LHCN-M2 (cell line): ENCODE results near the gene ANKRD7. TPM values are rescaled to one million over a fixed set of nuclear protein-coding genes. Genes with fewer than 3 reads are reported as not detected.
"Not testable (repeated sequence)": the region's sequence is repeated elsewhere in the genome, so short reads cannot be mapped to it uniquely, and the experiment has no call there.

ENCODE experiments used
- DNase-seq: peaks from one replicate; pipeline ENCODE4 v3.0.0-alpha.2; 2012; ENCODE audit warnings: low read depth
- total RNA-seq: library from RNA; depleted of rRNA; stranded (reverse); fragments of >200 nt; gene quantifications from 2 replicates; pipeline ENCODE4 v1.2.3, GENCODE V29; 2014; rRNA removed

Gene ANKRD7
- total RNA-seq, 1 experiment from 2014 or later = 3.6 TPM

DNA sequence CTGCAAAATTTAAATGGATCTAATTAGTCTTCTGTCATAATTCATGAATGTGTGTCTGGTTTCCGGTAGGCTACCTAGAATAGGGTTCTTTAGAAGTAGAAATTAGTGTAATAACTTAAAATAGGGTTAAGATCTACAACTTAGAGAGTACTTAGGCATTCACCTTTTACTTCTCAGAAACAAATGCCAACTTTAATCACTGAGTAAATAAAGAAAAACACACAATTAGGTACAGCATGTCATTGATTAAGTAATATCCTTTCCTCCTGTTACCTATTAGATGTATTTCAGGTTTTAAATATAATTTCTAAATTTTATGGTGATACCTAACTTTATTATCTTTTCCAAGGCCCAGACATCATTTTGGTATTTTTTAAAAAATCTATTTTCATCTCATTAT, 9.3 kb downstream of the ANKRD7 start:
- no peak for DNase-seq

DNA sequence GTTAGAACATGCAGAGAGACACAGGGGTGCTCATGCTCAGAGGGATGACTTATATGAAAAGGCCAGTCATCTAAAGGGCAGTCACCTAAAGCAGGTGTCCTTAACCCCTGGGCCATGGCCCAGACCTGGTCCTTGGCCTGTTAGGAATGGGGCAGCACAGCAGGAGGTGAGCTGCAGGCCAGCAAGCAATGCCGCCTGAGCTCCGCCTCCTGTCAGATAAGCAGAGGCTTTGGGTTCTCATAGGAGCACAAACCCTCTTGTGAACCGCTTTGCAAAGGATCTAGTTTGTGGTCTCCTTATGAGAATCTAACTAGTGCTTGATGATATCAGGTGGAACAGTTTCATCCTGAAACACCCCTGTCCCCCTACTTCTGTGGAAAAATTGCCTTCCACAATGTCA, 14.5 kb downstream of the ANKRD7 start:
- no peak for DNase-seq

DNA sequence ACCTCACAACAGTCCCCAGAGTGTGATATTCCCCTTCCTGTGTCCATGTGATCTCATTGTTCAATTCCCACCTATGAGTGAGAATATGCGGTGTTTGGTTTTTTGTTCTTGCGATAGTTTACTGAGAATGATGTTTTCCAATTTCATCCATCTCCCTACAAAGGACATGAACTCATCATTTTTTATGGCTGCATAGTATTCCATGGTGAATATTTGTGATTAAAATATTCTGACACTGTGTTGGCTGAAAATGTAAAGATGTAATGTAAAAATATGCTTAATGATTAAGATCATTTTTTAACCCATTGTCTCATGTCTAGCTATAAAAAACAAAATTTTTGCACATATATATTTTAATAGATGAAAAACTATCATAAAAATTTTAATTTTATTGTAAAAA, 15.8 kb downstream of the ANKRD7 start:
- not testable (repeated sequence) for DNase-seq

DNA sequence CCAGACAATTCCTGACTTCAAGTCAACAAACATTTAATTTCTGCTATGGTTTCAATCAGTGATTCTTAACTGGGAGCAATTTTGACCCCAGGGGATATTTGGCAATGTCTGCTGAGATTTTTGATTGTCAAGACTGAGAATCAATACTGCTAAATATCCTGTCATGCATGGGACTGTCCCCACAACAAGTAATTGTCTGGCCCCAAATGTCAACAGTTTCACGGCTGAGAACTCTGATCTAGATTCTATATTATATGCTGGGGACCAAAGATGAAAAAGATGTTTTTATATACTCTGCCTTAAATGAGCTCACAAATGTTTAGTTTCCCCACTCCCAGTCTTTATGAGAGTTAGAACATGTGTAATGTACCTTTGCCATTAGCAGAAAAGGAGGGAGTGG, 19.2 kb downstream of the ANKRD7 start:
- DNase-seq = no peak

DNA sequence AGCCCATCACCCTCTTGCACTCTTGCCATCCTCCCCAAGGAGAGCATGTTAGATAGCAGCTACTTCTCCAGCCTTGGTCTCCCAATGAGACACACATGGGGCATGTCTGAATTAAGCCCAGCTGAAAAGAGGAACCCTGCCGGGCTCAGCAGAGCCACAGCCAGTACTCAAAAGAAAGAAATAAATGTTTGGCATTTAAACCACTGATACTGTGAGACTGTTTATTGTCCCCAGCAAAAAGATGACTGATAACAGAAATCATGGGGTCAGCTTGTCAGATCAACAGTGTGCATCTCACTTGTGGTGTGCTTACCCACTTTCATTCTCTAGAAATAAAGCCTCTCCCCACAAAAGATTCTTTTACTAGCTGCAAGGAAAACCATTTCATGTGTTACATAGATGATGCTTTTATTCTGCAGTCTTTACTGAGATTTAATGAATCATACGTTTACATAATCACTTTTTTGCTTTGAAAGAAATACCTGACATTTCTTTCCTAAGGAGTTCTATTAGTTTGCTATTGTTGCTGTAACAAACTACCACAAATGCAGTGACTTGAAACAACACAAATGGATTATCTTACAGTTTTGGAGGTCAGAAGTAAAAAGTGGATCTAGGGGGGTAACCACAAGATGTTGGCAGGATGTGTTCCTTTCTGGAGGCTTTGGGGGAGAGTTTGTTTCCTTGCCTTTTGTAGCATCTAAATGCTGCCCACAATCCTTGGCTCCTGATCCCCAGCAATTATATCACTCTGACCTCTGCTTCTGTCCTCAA, 20.9 kb downstream of the ANKRD7 start:
- peak; percentile 2 for DNase-seq

DNA sequence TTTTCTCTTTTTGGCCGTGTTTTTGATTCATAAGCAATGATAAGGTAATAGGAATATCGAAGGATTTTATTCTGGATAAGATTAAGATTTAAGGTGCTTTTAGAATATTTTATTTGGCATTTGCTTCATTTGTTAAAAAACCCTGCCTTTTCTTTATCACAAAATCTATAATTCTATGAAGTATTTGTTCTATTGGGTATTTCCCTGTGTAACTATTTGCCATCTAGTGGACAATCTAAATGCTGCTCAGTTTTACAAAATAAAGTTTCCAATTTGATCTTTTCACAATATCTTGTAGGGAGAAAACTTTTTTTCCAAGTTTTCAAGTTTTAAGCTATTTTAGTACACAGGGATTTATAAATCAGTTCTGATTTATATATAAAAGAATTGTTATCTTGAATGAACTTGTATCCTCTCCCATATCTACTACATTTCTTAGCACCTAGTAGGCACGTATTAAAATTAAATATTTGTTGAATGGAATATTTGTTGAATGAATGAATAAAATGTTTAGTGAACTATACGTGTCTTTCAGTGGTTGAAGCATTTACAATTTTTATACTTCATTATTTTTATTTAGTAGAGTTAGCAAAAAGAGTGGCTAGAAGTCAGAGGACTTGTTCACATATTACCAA, 26.5 kb downstream of the ANKRD7 start:
- DNase-seq = no peak

DNA sequence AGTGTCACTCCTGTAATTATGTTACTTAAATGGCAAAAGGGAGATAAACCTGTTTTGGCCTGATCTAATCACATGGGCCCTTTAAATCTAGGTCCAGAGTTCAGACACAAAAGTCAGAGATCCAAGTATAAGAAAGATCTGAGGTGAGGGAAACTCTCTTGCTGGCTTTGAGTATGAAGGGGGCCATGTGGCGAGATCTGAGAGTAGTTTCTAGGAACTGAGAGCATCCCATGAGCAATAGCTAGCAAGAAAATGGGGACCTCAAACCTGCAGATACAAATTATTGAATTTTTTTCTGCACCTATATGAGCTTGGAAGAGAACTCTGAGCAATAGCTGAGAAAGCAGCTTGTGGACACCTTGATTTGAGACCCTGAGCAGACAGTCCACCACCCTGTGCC, 27.6 kb downstream of the ANKRD7 start:
- DNase-seq = no peak

DNA sequence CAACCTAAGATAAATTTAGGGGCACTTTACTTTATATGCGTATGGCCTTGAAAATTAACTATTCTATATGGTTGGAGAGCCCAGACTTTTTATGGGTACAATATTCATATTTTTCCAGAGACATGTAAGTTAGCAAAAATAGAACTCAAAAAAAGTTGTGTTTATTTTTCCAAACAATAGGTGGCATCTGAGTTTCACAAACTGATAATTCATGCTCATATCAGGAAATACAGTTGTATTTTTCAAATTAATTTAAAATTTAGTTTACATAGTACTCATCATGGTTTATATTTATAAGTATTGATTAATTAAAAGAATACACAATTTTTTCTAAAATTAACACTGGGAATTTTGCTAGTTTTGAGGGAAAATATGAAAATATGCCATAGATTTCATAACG, 34.6 kb downstream of the ANKRD7 start:
- DNase-seq = no peak

DNA sequence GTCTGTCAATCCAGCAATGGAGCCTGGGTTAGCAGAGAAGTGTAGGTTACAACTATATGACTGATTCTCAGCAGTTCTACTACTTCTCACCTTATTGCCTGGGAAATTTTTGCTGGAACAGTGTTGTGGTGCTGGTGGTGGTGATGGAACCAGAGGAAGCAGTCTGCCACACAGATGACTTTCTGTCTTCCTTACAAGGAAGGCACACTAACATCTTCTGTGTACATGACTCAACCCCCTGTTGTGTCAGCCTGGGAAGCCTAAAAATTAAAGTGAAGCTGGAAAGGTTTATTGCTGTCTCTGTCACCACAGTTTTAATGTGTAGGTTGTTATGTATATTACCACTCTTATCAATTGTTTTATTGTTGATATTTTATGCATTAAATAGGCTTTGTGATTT, 40.3 kb downstream of the ANKRD7 start:
- no peak for DNase-seq

DNA sequence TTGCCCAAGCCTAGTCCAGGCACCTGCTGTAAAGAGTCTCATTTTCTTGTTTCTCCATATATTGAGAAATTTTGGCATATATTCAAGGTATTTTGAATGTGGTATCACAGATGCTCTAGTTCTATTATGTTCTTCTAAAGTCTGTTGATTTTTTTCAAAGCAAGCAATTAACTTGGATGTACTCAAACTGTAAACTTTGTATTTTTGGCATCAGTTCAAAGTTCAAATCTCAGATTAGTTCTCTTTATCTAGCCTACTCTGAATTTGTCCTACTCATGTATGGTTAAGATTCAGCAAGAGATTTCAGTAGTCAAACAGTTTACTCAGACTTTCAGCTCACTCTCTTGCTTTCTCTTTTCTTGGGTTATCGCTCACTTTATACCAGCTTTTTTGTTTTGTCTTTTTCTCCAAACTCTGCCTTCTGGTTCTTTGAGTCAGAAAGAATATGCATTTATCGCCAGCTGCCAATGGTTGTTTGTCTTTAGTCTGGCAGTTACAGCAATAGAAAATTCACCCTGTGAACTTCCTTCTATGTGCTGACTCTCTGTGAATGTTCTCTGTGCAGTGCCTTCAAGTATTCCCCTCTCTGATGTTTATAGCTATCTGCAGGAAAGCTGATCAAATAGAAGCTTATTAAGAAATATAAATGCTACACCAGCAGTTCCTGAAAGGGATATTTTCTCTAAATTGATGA, 56.0 kb downstream of the ANKRD7 start:
- DNase-seq = no peak

DNA sequence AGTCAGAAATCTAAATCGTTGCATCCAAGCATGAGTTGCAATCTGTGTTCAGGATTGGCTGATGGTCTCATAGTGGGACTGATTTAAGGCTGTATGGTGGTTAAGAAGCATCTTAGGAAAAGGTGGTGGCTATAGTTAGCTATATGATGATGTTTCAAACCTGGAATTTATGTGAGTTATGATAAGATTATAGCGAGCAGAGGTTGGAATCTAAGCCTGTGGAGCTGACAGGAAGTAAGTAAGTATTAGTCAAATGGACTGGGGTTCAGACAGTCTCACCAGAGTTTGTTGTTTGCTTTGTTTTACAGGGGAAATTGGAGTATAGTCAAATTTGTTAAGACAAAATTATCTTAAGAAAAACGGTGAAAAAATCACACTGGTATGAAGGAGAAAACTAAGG, 56.7 kb downstream of the ANKRD7 start:
- no peak for DNase-seq

DNA sequence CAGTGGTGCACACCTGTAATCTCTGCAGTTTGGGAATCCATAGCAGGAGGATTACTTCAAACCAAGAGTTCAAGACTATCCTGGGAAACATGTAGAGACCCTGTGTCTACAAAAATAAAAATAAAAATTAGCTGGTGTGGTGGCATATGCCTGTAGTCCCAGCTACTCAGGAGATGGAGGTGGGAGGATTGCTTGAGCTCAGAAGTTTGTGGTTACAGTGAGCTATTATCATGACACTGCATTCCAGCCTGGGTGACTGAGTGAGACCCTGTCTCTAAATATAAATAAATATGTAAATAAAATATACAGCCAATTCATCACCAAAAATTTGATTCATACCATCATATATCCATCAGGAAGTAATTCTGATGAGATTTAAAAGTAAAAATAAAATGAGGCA, 60.9 kb downstream of the ANKRD7 start:
- no peak for DNase-seq

DNA sequence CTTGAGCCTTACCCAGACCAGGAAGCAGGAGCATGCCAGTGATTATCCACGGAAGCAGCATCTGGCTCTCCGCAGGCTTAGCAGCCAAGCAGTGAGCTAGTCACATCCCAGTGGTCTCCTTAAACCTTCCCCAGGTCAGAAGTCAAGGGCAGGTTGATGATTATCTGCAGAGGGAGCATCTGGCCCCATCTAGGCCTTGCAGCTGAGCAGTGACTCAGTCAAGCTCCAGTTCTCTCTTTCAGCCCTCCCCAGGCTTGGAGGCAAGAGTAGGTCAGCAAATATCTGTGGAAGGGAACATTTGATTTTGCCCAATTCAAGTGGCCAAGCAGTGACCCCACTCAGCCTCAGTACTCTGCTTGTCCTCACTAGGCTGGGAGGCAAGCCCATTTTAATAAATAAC, 61.6 kb downstream of the ANKRD7 start:
- no peak for DNase-seq

DNA sequence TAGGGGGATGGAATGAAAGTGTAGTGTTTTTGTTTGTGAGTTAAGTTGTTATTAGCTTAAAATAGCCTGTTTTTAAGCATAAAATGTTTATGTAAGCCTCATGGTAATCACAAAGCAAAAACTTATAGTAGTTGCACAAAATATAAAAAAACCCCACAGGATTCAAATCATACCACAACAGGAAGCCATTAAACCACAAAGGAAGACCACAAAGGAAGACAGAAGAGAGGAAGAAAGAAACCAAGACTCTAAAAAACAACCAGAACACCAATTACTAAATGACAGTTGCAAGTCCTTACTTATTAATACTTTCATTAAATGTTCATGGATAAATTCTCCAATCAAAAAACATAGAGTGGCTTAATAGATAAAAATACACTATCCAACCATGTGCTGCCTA, 63.6 kb downstream of the ANKRD7 start:
- peak; percentile 4 for DNase-seq

DNA sequence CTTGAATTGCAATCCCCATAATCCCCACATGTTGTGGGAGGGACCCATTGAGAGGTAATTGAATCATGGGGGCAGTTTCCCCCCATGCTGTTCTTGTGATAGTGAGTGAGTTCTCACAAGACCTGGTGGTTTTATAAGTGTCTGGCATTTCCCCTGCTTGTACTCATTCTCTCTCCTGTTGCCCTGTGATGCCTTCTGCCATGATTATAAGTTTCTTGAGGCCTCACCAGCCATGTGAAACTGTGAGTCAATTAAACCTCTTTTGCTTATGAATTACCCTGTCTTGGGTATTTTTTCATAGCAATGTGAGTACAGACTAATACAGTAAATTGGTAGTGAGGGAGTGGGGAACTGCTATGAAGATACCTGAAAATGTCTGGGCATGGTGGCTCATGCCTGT, 65.0 kb downstream of the ANKRD7 start:
- DNase-seq = no peak

Other genes with a start within 250 kb of the ANKRD7 start
- gene LSM8, start 40.5 kb upstream of the ANKRD7 start, total RNA-seq = 43.9 and 71.4 TPM in 2 replicates